HepG2 (cell line): ENCODE data around the gene SLC23A3. TPM values are rescaled to one million over a fixed set of nuclear protein-coding genes. Genes with fewer than 3 reads are reported as not detected.

ENCODE experiments used
- ASH2L ChIP-seq: fragments of 300-600, 200-600 bp; sonication (generic); IDR thresholded peaks from 2 replicates; pipeline ENCODE4 v1.7.0; 2017; ENCODE audit warnings: low read depth, mild to moderate bottlenecking, moderate library complexity, mixed read lengths, low read length; ENCODE audit not compliant: insufficient read length
- CBFB ChIP-seq: sonication (generic); formaldehyde crosslinking; IDR thresholded peaks from 2 replicates; pipeline ENCODE4 v1.4.0; 2020; ENCODE audit warnings: missing genetic modification reagents
- GATA4 ChIP-seq: sonication (generic); IDR thresholded peaks from 2 replicates; pipeline ENCODE4 v1.6.1; 2016; ENCODE audit warnings: antibody characterized with exemption, low read depth, borderline replicate concordance
- HBP1 ChIP-seq: IDR thresholded peaks from 2 replicates; pipeline ENCODE4 v1.6.1; 2016; ENCODE audit warnings: low read depth, control low read depth
- HMG20A ChIP-seq: IDR thresholded peaks from 2 replicates; pipeline ENCODE4 v1.6.1; 2016; ENCODE audit warnings: borderline replicate concordance
- MAF1 ChIP-seq: sonication (generic); formaldehyde crosslinking; IDR thresholded peaks from 2 replicates; pipeline ENCODE4 v1.5.0; 2020; ENCODE audit warnings: missing genetic modification reagents, borderline replicate concordance
- MTERF4 ChIP-seq: sonication (generic); formaldehyde crosslinking; IDR thresholded peaks from 2 replicates; pipeline ENCODE4 v1.8.0; 2023; ENCODE audit warnings: mild to moderate bottlenecking, missing genetic modification reagents
- NBN ChIP-seq: fragments of 450-650 bp; conservative IDR thresholded peaks from 2 replicates; pipeline ENCODE4 v1.6.1; 2017
- SP1 ChIP-seq, 2 experiments: fragments of 450-650 bp in 1 of 2; sonication (generic) in 1 of 2; formaldehyde crosslinking in 1 of 2; IDR thresholded peaks; 2 replicates each; pipeline versions ENCODE4 v1.4.0 to v1.6.1; 2016 to 2020; ENCODE audit warnings: missing genetic modification reagents in 1 of 2
- TBX3 ChIP-seq: fragments of 450-650 bp; IDR thresholded peaks from 2 replicates; pipeline ENCODE4 v1.6.1; 2017; ENCODE audit warnings: antibody characterized with exemption, mild to moderate bottlenecking, inconsistent platforms, borderline replicate concordance
- TOPORS ChIP-seq: sonication (generic); formaldehyde crosslinking; IDR thresholded peaks from 2 replicates; pipeline ENCODE4 v1.8.0; 2023; ENCODE audit warnings: mild to moderate bottlenecking, missing genetic modification reagents
- TSC22D2 ChIP-seq: sonication (generic); formaldehyde crosslinking; IDR thresholded peaks from 2 replicates; pipeline ENCODE4 v1.5.1; 2020; ENCODE audit warnings: missing genetic modification reagents, mild to moderate bottlenecking, borderline replicate concordance
- ZFP90 ChIP-seq: sonication (generic); formaldehyde crosslinking; IDR thresholded peaks from 2 replicates; pipeline ENCODE4 v1.8.0; 2022; ENCODE audit warnings: missing genetic modification reagents, mild to moderate bottlenecking, inconsistent platforms, borderline replicate concordance
- ZGPAT ChIP-seq: IDR thresholded peaks from 2 replicates; pipeline ENCODE4 v1.6.1; 2016; ENCODE audit warnings: mild to moderate bottlenecking
- ZKSCAN5 ChIP-seq: sonication (generic); formaldehyde crosslinking; IDR thresholded peaks from 2 replicates; pipeline ENCODE4 v1.5.1; 2020; ENCODE audit warnings: mild to moderate bottlenecking, missing genetic modification reagents
- ZNF12 ChIP-seq: sonication (generic); formaldehyde crosslinking; IDR thresholded peaks from 2 replicates; pipeline ENCODE4 v1.5.0; 2020; ENCODE audit warnings: missing genetic modification reagents
- ZNF251 ChIP-seq: sonication (generic); formaldehyde crosslinking; IDR thresholded peaks from 2 replicates; pipeline ENCODE4 v1.9.0; 2021; ENCODE audit warnings: mild to moderate bottlenecking, missing genetic modification reagents
- ZNF556 ChIP-seq: sonication (generic); formaldehyde crosslinking; IDR thresholded peaks from 2 replicates; pipeline ENCODE4 v1.4.0; 2020; ENCODE audit warnings: mild to moderate bottlenecking, missing genetic modification reagents, borderline replicate concordance
- ZNF558 ChIP-seq: sonication (generic); formaldehyde crosslinking; IDR thresholded peaks from 2 replicates; pipeline ENCODE4 v1.9.0; 2022; ENCODE audit warnings: mild to moderate bottlenecking, missing genetic modification reagents, borderline replicate concordance
- ZNF598 ChIP-seq: sonication (generic); formaldehyde crosslinking; IDR thresholded peaks from 2 replicates; pipeline ENCODE4 v1.5.1; 2020; ENCODE audit warnings: mild to moderate bottlenecking, missing genetic modification reagents, borderline replicate concordance
- ZNF607 ChIP-seq: sonication (generic); formaldehyde crosslinking; IDR thresholded peaks from 2 replicates; pipeline ENCODE4 v1.5.1; 2020; ENCODE audit warnings: missing genetic modification reagents, mild to moderate bottlenecking, borderline replicate concordance
- ZNF672 ChIP-seq: sonication (generic); formaldehyde crosslinking; IDR thresholded peaks from 2 replicates; pipeline ENCODE4 v1.8.1; 2022; ENCODE audit warnings: missing genetic modification reagents
- ZNF768 ChIP-seq: sonication (generic); formaldehyde crosslinking; IDR thresholded peaks from 2 replicates; pipeline ENCODE4 v1.4.0; 2020; ENCODE audit warnings: missing genetic modification reagents
- polyA plus RNA-seq, 8 experiments: library from polyadenylated mRNA; depleted of rRNA in 3 of 8; stranded (reverse) in 7 of 8; unstranded in 1 of 8; fragments of >200 nt; fragmentation: Illumina TruSeq in 4 of 8; extraction: Trizol in 4 of 8; gene quantifications; 2 replicates each; pipeline versions ENCODE4 v1.2.1 to v1.2.3, GENCODE V29; 2011 to 2016; ENCODE audit warnings: low read depth in 4 of 8, missing spikeins in 1 of 8, mixed read lengths in 1 of 8; ENCODE audit not compliant: insufficient read depth in 1 of 8
- total RNA-seq, 5 experiments: library from RNA; depleted of rRNA; stranded (reverse); fragments of >200 nt; fragmentation: Illumina TruSeq; extraction: Trizol; gene quantifications; 2 replicates each; pipeline ENCODE4 v1.2.3, GENCODE V29; 2016; ENCODE audit warnings: low read depth in 1 of 5
- TF ChIP-seq, protein P1 (sequence below): sonication (generic); formaldehyde crosslinking; IDR thresholded peaks from 2 replicates; pipeline ENCODE4 v1.4.0; 2020; ENCODE audit warnings: mild to moderate bottlenecking, missing genetic modification reagents

SLC23A3 gene
- total and polyA plus RNA-seq, 2 of the 13 experiments (the other 11 are each of a cell fraction or from before 2014, with no cell fraction given) = 0.38 to 0.78 TPM

- TF ChIP-seq TBX3 (no peak), ZNF607 (CRISPR knock-in tag) (peak; percentile 41; the same call in 1 of the 2 replicates), ZNF672 (CRISPR knock-in tag) (no peak), ASH2L (peak; percentile 43), ZGPAT (CRISPR knock-in tag) (peak; percentile 59; the same call in 1 of the 2 replicates), ZNF12 (0 out of 2 replicates have a peak, but pooled peaks have one; percentile 54), GATA4 (peak; percentile 69; the same call in 1 of the 2 replicates), ZNF556 (CRISPR knock-in tag) (peak; percentile 79; the same call in 1 of the 2 replicates), MTERF4 (peak; percentile 88; the same call in 1 of the 2 replicates), ZNF768 (CRISPR knock-in tag) (peak; percentile 15; the same call in 1 of the 2 replicates), HMG20A (CRISPR knock-in tag) (peak; percentile 22; the same call in 1 of the 2 replicates), CBFB (peak; percentile 75; the same call in 1 of the 2 replicates), ZNF251 (CRISPR knock-in tag) (no peak), ZFP90 (CRISPR knock-in tag) (peak; percentile 91; the same call in 1 of the 2 replicates), HBP1 (no peak; the same call in 1 of the 2 replicates), ZNF598 (CRISPR knock-in tag) (peak; percentile 81; the same call in 1 of the 2 replicates), SP1 (IDR thresholded peaks at IDR 0.05) (no peak), SP1 (CRISPR knock-in tag; IDR thresholded peaks at IDR 0.05) (no peak), TOPORS (CRISPR knock-in tag) (peak; percentile 14; the same call in 1 of the 2 replicates), ZKSCAN5 (CRISPR knock-in tag) (no peak; the same call in 1 of the 2 replicates), ZNF558 (no peak), NBN (no peak), TSC22D2 (CRISPR knock-in tag) (peak; percentile 89; the same call in 1 of the 2 replicates), MAF1 (CRISPR knock-in tag) (peak; percentile 81; the same call in 1 of the 2 replicates)
- TF ChIP-seq, protein P1, sequence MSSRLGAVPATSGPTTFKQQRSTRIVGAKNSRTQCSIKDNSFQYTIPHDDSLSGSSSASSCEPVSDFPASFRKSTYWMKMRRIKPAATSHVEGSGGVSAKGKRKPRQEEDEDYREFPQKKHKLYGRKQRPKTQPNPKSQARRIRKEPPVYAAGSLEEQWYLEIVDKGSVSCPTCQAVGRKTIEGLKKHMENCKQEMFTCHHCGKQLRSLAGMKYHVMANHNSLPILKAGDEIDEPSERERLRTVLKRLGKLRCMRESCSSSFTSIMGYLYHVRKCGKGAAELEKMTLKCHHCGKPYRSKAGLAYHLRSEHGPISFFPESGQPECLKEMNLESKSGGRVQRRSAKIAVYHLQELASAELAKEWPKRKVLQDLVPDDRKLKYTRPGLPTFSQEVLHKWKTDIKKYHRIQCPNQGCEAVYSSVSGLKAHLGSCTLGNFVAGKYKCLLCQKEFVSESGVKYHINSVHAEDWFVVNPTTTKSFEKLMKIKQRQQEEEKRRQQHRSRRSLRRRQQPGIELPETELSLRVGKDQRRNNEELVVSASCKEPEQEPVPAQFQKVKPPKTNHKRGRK (CRISPR knock-in tag) = no peak
Measured at GRCh38 chr2:219177552-219178376, 7.9 kb upstream of the SLC23A3 start, which contains the start of gene RETREG2 (continued).
